Measurements from ENCODE around the gene PRPSAP2. TPM values are rescaled to one million over a fixed set of nuclear protein-coding genes. Genes with fewer than 3 reads are reported as not detected.

Gene PRPSAP2
- total and polyA plus RNA-seq, 2 donors (not counting 3 experiments of a cell fraction or from before 2014, with no cell fraction given) = 22.2 to 38.5 TPM

- H3K9ac ChIP-seq (replicated peaks; ENCODE audit: extremely low read depth, insufficient read depth, low read length) = no peak overlapping the region
- H3K27me3 ChIP-seq (ENCODE audit: control insufficient read depth in 2 of 2, insufficient read depth in 2 of 2, low read length in 2 of 2) = no peaks in the 10 kb centered on the region
- H3K4me1 ChIP-seq (ENCODE audit: control insufficient read depth, extremely low read depth, insufficient read depth, low read length) = peaks cover 19% of the 10 kb centered on the region
- H2AFZ ChIP-seq (ENCODE audit: low read depth, low read length) = no peak overlapping the region
- H3K4me3 ChIP-seq (replicated peaks in 1 of 3; ENCODE audit: insufficient read depth in 1 of 3, low read depth in 1 of 3, low read length in 3 of 3) = no peak overlapping the region
- POLR2A ChIA-PET = no interaction called here
- dilution Hi-C loops (cut with MboI; ENCODE audit: extremely low pct_ligation_motif_present, low sequenced_read_pairs) = no loop called here
- no peak overlapping the region for H3K4me2 ChIP-seq (ENCODE audit: insufficient read depth, low read length)
- DNase-seq (ENCODE audit: low read depth, low spot score) (no peak), FAIRE-seq (no peak)
- H3K9me1 ChIP-seq (replicated peaks; ENCODE audit: control insufficient read depth, extremely low read depth, insufficient read depth, low read length) = no peaks in the 10 kb centered on the region
- H3K27ac ChIP-seq (ENCODE audit: insufficient read depth, low read depth, low read length) = no peak overlapping the region
- TF ChIP-seq POLR2AphosphoS5 (IDR thresholded peaks at IDR 0.05; ENCODE audit: insufficient read depth, low read depth, low read length) = no peak
- TF ChIP-seq JUN (IDR thresholded peaks at IDR 0.05; ENCODE audit: borderline replicate concordance, insufficient read depth, insufficient read length, low read depth) = no peak
- TF ChIP-seq CTCF (IDR thresholded peaks at IDR 0.05; ENCODE audit: extremely low read depth in 1 of 2, insufficient read depth in 1 of 2, low read depth in 1 of 2, low read length in 2 of 2) = no peak
- TF ChIP-seq MAX (IDR thresholded peaks at IDR 0.05; ENCODE audit: insufficient read depth, insufficient read length) = no peak
- TF ChIP-seq POLR2A (IDR thresholded peaks at IDR 0.05; ENCODE audit: low read depth, low read length) = no peak
- TF ChIP-seq FOS (IDR thresholded peaks at IDR 0.05; ENCODE audit: borderline replicate concordance, insufficient read depth, low read length) = no peak
- TF ChIP-seq GATA2 (IDR thresholded peaks at IDR 0.05; ENCODE audit: insufficient read depth, insufficient read length, low read depth, low read length) = no peak
- no peak for TF ChIP-seq EZH2 (IDR thresholded peaks at IDR 0.05; ENCODE audit: borderline replicate concordance, low read depth, low read length, severe bottlenecking)
- TF ChIP-seq MYC (IDR thresholded peaks at IDR 0.05; ENCODE audit: low read depth, low read length) = no peak
- H3K79me2 ChIP-seq (ENCODE audit: control insufficient read depth, insufficient read depth, low read length) = peaks cover 35% of the 10 kb centered on the region
- intact Hi-C loops (cut with micrococcal nuclease) = no loop called here
- H3K36me3 ChIP-seq (ENCODE audit: control insufficient read depth in 2 of 2, extremely low read depth in 1 of 2, insufficient read depth in 2 of 2, low read length in 2 of 2) = no peaks in the 10 kb centered on the region
- H4K20me1 ChIP-seq (replicated peaks; ENCODE audit: control insufficient read depth, extremely low read depth, insufficient read depth, low read length) = peaks cover 3% of the 10 kb centered on the region
- no peaks in the 10 kb centered on the region for H3K9me3 ChIP-seq (replicated peaks; ENCODE audit: control insufficient read depth, insufficient read depth, low read length)
- no TSS peak for BruUV-seq (replicated peaks)
- CTCF ChIA-PET = interaction anchor here (1.8 kb wide), 1 partner anchor 15 kb away, joined by 4 read pairs; no protein-coding TSS in a partner anchor
Observed at GRCh38 chr17:18860161-18860972, 2.4 kb downstream of the PRPSAP2 start.
